ENCODE data around the gene PGGT1B. TPM values are rescaled to one million over a fixed set of nuclear protein-coding genes. Genes with fewer than 3 reads are reported as not detected.

The PGGT1B gene
- total RNA-seq, 1 experiment from 2014 or later, result 59.7 TPM

DNA sequence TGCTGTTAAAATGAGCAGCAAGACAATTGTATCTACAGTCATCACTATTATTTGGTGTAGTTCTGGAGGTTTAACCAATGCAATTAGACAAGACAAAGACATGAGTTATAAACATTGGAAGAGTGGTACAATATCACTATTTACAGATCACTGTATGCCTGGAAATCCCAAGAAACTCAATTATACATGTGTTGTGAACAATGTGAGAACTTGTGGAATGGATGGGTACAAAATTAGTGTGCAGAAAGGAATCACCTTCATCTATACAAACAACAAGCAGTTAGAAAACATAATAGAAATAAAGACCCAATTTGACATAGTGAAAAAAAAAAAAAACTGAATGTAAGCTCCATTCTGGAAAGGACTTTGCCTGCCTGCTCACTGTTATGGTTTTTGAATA, 46.1 kb upstream of the PGGT1B start:
- Histone ChIP-seq H3K4me1 (ENCODE audit: insufficient read depth, low read length) (no peaks in the 10 kb centered on the region; the same call in 1 of the 2 replicates), H2BK5ac (ENCODE audit: insufficient read length, low read length) (no peak overlapping the region), H3K18ac (ENCODE audit: insufficient read length, low read depth, low read length) (no peak overlapping the region), H3K23me2 (ENCODE audit: insufficient read length, low read depth, low read length, poor library complexity, severe bottlenecking) (no peaks in the 10 kb centered on the region), H3K56ac (ENCODE audit: insufficient read length, low read depth, low read length) (no peak overlapping the region), H3K27ac (ENCODE audit: insufficient read length, low read depth, low read length) (no peak overlapping the region), H2AK5ac (ENCODE audit: insufficient read length, low read length) (no peak overlapping the region), H3K27me3 (ENCODE audit: insufficient read depth, low read length) (no peaks in the 10 kb centered on the region), H3K79me2 (ENCODE audit: insufficient read depth, low read length) (no peaks in the 10 kb centered on the region), H2BK15ac (ENCODE audit: low read depth, low read length) (no peak overlapping the region), H3T11ph (ENCODE audit: low read length) (no peak overlapping the region), H4K20me1 (ENCODE audit: control insufficient read depth, insufficient read depth, insufficient read length) (no peaks in the 10 kb centered on the region), H3K23ac (ENCODE audit: insufficient read length, low read depth, low read length) (no peak overlapping the region), H4K5ac (ENCODE audit: insufficient read length, low read depth, low read length) (no peak overlapping the region), H3K79me1 (ENCODE audit: insufficient read depth, low read depth, low read length, poor library complexity, severe bottlenecking) (no peaks in the 10 kb centered on the region), H2BK120ac (ENCODE audit: low read depth, low read length, poor library complexity, severe bottlenecking) (no peak overlapping the region), H4K91ac (ENCODE audit: insufficient read length, low read depth, low read length) (no peak overlapping the region), H3K4me2 (ENCODE audit: insufficient read depth, insufficient read length, low read length) (no peak overlapping the region), H3K9me3 (ENCODE audit: control insufficient read depth, low read depth, low read length) (no peaks in the 10 kb centered on the region), H2BK20ac (ENCODE audit: low read depth, low read length, poor library complexity, severe bottlenecking) (no peak overlapping the region), H2BK12ac (ENCODE audit: insufficient read length, low read depth, low read length) (no peak overlapping the region), H3K4ac (ENCODE audit: low read depth, low read length) (no peak overlapping the region), H3K9ac (ENCODE audit: extremely low read depth, insufficient read length, low read length) (no peak overlapping the region), H4K8ac (replicated peaks; ENCODE audit: insufficient read length, low read depth, low read length) (no peak overlapping the region), H2AFZ (ENCODE audit: low read length) (no peak overlapping the region), H3K14ac (ENCODE audit: insufficient read depth, low read length) (no peak overlapping the region)
- H3K4me1 Mint-ChIP-seq, result peaks cover 8 to 14% of the 10 kb centered on the region in 2 experiments
- no peak overlapping the region for H3K27ac Mint-ChIP-seq
- H3K36me3 Mint-ChIP-seq (ENCODE audit: insufficient read depth in 1 of 3, low read depth in 3 of 3), result no peaks in the 10 kb centered on the region; a peak in 1 of 7 replicates
- H3K4me3 Mint-ChIP-seq, result no peak overlapping the region
- no peak for DNase-seq
- TF ChIP-seq, protein P1, sequence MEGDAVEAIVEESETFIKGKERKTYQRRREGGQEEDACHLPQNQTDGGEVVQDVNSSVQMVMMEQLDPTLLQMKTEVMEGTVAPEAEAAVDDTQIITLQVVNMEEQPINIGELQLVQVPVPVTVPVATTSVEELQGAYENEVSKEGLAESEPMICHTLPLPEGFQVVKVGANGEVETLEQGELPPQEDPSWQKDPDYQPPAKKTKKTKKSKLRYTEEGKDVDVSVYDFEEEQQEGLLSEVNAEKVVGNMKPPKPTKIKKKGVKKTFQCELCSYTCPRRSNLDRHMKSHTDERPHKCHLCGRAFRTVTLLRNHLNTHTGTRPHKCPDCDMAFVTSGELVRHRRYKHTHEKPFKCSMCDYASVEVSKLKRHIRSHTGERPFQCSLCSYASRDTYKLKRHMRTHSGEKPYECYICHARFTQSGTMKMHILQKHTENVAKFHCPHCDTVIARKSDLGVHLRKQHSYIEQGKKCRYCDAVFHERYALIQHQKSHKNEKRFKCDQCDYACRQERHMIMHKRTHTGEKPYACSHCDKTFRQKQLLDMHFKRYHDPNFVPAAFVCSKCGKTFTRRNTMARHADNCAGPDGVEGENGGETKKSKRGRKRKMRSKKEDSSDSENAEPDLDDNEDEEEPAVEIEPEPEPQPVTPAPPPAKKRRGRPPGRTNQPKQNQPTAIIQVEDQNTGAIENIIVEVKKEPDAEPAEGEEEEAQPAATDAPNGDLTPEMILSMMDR (conservative IDR thresholded peaks at IDR 0.05), result no peak
- H3K27me3 Mint-ChIP-seq (ENCODE audit: low read depth), result no peaks in the 10 kb centered on the region
- peaks cover 0 to 7% of the 10 kb centered on the region in 2 experiments; a peak in 1 of 5 replicates for H3K9me3 Mint-ChIP-seq
